Stimulated activated CD4-positive, alpha-beta T cell treated with anti-CD3 and anti-CD28 coated beads, Interleukin-15, amount 100 ng/mL, for 24 hours (primary cell): ENCODE results near the gene ANKRD55.
"Not testable (repeated sequence)": the region's sequence is repeated elsewhere in the genome, so short reads cannot be mapped to it uniquely, and the experiment has no call there.

Experiments
- DNase-seq: peaks from one replicate; pipeline ENCODE4 v3.0.0-alpha.2; 2020

Gene ANKRD55

DNA sequence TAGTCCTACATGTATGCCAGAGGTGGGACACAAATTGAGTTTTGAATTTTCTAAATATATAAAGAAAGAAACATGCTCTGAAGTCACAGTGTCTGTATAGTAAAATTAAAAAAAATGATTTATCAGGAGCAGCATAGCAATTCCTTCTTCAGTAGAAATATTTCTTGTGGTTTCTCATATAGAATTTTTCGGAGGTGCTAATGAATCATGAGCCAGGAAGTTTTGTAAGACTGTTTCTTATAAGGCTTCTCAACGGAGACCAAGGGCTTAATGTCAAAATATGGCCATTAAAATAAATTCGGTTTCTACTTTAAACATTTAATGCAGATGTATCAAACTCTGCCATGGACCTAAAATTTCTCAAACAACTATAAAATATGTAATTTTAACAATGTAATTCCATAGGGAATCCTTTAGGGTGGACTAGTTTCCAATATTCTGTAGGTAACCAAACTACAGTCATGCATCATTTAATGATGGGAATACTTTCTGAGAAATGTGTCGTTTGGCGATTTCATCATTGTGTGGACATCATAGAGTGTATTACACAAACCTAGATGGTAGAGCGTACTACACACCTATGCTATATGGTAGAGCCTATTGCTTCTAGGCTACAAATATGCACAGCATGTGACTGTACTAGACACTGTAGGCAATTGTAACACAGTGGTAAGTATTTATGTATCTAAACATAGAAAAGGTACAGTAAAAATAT is 66.3 kb downstream of the ANKRD55 start:
- DNase-seq = no peak

DNA sequence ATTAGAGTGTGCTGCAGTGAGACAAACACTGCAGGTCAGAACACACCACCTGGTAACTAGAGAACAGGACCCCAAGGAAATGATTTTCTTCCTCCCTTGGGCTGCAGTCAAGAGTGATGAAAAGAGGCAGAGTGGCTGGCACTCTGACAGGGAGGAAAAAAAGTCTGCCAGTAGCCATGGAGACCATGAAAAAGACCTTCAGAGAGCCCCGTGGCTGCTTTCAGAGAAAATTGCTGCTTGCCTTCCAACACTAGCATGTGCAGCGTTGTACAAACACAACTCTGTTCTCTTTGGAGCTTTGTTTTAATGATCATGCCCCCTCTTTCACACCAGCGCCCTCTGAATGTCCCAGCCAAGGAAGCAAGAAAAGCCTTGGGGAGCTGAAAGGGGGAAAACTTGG is 68.8 kb downstream of the ANKRD55 start:
- no peak for DNase-seq

DNA sequence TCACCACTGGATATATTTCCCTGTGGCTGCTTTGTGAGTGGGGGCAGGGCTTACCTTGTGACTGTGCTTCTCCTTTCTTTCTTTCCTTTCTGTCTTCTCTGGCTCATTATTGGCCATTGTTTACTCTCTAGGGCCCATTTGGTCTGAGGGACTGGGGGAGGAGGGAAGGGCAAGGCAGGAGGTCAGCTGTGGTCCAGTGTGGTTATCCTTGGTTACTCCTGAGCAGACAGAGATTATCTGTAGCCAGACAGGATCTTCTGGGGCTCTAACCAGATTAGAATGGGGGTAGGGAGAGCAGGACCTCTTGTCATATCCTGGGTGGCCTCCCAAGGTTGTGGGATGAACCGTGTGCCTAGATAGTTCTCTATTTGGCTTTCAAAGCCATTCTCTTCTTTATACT is 71.2 kb downstream of the ANKRD55 start:
- DNase-seq = no peak

DNA sequence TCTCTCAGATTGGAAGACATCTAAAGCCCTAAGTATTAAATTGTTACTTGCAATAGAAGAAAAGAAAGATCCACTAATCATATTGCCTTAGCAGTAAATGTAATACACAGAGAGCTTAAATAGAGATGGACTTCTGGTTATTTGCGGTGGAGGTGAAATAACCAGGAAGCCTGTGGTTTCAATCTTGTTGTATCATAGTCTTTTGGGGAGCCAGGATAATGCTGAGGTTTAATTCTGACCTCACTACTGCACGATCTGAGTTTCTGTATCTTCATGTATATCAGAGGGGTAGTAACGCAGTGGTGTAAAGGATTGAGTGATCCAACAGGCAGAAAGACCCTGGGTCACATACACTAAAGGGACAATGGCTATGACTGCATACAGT is 71.7 kb downstream of the ANKRD55 start:
- no peak for DNase-seq

DNA sequence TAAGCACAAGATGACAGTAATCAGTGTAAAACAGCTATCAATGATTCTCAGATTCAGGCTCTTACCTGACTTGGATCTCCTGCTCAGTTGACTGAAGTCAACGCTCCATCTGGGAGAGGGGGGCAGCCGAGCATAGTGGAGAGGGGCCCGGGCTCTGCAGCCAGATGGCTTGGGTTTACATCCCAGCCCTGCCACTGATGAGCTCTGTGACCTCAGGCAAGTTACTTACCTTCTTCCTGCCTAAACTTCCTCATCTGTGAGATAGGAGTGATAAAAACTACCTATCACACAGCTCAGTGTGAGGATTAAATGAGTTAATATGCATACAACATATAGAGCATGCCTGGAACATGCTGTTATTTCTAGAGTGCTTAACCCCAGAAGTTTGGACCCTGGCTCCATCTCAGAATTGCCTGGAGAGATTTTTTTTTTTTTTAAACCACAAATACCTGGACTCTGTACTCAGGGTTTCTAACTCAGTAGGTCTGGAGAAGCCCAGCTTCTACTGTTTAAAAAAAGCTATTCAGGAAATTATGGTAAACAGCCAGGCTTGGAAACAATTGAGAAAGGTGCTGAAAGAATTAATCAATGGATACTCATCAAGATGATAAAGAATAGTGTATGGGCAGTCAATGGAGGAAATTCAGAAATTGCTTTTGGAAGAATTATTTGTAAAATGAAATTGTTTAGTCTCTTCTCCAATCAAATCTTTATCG is 72.2 kb downstream of the ANKRD55 start:
- DNase-seq = no peak

DNA sequence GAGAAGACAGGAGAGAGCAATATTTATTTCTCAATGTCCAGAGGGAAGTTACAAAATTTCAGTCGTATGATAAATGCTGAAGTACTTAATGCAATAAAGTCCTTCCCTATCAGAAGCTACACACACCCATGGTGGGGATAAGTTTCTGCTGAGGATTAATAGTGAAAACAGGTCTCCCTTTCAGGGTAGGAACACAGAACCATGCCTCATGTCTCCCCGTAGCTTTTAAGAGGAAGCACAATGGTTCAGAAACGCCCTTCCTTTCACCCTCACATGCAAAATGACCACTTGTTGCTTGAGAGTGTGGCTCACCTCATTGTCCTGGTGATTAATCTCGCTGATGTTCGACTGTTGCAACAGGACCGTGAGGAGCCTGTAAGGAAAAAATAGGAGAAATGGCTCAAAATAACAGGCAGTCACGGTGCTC is 73.6 kb downstream of the ANKRD55 start:
- no peak for DNase-seq

DNA sequence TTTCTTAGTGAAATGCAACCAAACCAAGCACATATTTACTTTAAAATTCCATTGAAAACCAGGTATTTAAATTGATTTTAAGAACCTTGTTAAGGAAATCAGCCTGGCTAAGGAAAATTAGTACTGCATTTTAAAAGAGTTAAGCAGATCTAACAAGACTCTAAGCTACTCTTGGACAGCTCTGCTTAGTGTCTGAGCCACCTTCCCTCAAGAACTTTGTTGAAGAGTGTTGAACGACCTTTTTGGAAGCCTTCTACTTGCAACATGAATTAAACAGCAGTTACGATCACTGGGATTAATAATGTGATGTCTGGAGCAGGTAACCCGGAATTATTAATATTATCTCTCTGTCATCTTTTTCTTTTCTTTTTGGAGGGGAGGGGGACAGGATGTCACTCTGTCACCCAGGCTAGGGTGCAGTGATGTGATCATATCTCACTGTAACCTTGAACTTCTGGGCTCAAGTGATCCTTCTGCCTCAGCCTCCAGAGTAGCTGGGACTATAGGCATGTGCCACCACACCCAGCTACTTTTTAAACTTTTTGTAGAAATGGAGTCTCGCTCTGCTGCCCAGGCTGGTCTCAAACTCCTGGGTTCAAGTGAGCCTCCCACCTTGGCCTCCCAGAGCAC is 74.7 kb downstream of the ANKRD55 start:
- DNase-seq = no peak

DNA sequence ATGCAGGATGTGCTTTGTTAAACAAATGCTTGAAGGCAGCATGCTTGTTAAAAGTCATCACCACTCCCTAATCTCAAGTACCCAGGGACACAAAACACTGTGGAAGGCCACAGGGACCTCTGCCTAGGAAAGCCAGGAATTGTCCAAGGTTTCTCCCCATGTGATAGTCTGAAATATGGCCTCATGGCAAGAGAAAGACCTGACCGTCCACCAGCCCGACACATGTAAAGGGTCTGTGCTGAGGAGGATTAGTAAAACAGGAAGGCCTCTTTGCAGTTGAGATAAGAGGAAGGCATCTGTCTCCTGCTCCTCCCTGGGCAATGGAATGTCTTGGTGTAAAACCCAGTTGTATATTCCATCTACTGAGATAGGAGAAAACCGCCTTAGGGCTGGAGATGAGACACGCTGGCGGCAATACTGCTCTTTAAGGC is 75.9 kb downstream of the ANKRD55 start:
- DNase-seq = not testable (repeated sequence)

DNA sequence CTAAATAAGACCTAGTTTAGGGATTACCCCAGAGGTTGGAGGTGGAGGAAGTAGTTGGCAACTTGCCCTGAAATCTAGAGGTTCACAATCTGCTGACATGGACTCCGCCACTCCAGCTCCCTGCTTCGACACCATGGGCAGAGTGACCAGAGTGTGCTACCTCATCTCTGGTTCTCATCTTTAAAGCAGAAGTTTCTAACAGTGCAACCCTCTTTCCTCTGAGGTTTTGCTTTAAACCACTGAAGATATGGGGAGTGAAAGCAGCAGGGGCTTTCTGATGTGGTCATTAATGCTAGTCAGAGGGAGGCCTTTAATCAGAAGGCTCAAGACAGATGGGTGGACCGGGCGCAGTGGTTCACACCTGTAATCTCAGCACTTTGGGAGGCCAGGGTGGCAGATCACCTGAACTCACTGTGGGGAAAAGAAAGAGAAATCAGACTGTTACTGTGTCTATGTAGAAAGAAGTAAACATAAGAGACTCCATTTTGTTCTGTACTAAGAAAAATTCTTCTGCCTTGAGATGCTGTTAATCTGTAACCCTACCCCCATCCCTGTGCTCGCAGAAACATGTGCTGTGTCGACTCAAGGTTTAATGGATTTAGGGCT is 76.4 kb downstream of the ANKRD55 start:
- DNase-seq = peak; percentile 29

DNA sequence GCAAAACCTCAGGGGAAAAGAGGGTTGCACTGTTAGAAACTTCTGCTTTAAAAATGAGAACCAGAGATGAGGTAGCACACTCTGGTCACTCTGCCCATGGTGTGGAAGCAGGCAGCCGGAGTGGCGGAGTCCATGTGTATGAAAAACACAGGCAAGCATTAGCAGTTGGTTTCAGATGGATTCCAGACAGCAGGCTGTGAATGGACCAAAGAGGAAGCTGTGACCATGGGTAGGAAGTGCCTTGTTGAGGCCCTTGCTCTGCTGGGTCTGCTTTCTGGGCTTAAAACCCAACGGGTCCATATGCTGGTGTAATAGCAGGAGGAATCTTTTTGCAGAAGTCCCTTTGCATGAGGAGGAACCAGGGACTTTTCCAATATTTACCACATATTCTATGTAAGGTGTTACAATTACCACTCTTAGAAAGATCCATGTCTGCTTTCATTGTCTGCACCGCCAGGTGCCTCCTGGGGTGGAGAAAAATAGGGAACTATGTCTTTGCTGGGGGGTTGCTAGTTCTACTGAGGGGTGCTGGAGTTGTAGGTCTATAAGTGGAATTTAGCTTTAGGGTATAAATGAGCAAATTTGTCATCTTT is 77.0 kb downstream of the ANKRD55 start:
- no peak for DNase-seq

DNA sequence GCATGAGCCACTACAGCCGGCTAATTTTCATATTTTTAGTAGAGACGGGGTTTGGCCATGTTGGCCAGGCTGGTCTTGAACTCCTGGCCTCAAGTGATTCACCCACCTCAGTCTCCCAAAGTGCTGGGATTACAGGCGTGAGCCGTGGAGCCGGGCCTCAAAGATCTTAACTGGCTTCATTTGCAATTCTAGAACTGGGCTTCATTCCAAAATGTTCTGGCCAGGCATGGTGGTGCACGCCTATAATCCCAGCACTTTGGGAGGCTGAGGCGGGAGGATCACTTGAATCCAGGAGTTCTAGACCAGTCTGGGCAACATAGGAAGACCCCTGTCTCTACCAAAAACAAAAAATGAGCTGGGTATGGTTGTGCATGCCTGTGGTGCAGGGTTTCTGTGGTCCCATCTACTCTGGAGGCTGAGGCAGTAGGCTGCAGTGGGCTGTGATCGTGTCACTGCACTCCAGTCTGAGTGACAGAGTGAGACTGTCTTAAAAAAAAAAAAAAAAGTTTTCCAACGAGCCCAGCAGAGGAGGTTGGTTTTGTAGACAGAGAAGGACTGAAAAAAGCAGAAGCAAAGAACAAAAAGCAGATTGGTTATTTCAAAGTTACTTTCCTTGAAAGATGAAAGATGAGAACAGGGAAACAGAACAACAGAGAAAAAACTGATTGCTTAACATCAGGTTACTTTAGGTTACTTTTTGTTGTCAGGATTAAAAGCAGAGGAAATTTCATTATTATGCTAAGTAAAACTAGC is 78.2 kb downstream of the ANKRD55 start:
- DNase-seq = no peak

DNA sequence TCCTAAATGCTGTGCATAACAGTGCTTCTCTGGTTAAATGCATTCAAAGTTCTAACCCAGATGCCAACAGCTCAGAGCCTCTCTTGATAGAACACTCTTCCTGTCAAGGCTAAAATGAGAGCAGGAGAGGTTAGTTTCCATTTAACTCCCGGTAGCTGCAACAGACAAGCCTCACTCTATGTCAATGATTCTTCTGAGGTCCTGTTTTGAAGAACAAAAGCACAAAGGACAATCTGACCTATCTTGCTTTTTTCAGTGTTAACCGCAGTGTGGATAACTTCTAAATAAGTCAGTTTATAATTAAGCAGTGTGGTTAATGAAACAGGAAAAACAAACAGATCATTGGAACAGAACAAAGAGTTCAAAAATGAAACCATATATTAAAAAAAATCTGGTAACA is 80.7 kb downstream of the ANKRD55 start:
- no peak for DNase-seq

DNA sequence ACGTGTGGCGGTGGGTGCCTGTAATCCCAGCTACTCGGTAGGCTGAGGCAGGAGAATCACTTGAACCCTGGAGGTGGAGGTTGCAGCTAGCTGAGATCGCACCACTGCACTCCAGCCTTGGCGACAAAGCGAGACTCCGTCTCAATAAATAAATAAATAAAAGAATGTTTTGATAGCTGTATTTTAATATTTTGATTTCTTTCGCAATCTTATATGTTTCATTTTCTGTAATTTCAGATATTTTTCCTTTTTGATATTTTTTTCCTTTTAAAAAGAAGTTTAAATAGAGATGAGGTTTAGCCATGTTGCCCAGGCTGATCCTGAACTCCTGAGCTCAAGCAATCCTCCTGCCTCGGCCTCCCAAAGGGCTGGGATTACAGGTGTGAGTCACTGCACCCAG is 82.4 kb downstream of the ANKRD55 start:
- not testable (repeated sequence) for DNase-seq

DNA sequence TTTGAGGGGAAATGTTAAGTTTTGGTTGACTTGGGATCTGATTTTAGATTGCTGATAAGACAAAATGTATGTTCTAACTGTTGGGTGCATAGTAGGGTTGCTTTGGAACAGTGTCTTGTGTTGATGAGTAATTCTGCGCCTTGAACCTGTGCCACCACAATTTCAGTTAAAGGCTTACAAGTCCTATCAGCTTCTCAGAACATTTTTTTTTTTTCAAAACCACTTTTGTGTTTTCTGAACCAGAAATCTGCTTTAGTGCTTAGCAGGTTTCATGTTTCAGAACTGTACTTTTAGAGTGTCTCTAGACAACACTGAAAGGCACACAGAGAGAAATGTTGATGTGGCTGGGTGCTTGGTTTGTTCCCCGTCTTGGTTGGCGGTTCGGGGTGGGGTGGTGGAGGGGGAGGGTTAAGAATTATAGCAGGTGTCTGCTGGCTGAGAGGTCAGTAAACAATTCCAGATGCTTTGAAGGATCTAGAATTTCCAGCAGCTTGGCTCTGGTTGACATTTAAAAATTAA is 84.6 kb downstream of the ANKRD55 start:
- peak; percentile 68 for DNase-seq

DNA sequence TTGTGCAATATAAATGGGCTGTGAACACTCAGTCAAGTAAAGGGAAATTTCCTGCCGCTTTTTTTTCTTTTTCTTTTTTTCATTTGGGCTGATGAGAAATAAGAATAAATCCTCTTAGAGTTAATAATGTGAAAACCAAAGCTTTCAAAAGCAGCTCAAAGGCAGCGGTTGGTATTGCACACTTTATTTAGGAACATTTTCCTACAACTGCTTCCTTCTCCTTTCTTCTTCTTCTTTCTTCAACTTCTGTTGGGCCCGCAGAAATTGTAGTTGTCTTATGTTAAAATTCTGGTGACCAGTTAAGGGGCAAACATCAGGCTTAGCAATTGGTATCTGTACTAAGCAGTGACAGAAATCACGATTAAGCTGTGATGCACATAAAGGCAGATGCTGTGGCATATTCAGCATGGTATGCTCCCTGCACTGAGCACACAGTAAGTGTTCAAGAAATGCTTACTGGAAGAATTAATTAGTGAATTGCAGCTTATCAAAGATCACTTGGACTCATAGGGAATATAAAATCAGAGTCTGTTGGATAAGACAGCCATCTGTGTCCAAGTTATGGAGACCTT is 85.4 kb downstream of the ANKRD55 start:
- no peak for DNase-seq

DNA sequence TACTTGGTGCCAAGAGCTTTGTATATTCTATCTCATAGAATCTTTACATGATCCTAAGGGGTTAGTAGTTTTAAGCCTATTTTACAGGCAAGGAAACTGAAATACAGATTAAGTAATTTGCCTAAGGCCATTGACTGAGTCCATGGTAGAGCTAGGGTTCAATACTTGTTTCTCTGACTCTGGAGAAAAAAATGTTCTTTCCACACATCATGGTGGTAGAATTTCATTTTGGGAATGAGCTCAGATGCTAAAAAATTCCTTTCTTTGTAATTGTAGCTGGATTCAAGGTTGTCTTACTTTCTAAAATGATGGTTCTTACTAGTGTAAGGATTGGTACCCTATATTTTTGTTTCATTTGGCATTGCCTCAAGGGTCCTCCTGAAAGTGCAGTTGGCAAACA is 86.0 kb downstream of the ANKRD55 start:
- DNase-seq = no peak

DNA sequence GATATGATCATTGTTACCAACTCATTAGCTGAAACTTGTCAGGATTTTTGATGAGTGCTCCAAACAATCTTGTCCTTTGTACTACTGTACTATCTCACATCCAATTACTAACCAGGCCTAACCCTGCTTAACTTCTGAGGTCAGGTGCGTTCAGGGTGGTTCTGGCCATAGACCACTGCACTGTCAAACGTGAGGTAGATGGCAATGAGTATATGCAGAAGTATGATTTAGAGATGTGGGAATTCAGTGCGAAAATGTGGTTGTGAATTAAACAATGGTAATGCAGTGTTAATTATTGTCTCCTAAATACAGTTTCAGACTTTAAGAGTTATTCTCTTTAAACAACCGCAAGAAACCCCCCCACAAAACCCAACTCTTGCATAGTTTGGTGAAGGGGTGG is 86.5 kb downstream of the ANKRD55 start:
- DNase-seq = no peak

DNA sequence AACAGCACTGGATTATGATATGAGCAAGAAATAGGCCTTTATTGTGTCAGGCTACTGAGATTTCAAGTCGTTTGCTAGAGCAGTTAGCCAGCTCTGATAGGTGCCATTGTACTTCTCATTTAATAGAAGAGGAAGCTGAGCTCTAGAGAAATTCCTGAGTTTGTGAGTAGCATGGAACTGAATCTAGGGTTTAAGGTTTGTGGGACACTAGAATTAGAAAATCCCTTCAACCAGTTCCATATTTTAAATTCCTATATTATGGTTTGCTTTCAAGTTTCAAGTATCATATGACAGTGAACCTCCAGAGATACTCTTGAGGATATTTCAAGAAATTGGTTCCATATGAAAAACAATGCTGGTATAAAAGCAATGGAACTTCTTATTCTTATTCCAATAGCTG is 87.6 kb downstream of the ANKRD55 start:
- no peak for DNase-seq

DNA sequence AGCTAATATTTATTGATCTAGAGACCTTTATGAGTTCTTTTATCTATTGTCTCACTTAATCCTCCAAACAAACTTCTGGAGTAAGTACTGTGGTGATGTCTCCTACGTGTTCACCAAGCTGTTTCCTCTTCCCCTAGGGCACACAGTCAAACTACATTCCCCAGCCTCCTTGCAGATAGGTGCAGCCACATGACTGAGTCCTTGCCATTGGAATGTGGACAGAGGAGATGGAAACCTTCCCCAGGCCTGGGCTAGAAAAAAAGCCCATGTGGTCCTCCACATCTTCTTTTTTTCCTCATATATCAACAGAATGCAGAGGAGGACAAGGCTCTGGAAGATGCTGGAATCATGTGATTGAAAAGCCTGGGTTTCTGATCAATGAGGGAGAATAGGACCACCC is 88.0 kb downstream of the ANKRD55 start:
- no peak for DNase-seq

DNA sequence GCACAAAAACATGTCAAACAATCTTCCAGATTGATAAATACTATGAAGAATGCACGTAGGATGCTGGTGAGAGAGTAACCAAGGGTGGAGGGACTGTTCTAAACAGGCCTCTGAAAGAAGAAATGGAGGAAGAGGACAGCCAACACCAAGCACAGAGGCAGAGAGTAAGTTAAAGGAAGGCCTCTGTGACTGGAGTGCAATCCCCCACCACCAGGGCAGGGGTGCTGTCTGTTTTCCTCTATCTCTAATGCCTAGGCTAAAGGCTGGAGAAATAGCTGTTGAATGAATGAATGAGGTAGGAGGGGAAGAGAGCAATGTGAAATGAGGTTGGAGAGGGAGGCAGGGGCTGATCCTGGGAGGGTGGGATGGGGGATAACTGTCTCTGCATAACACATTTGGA is 88.9 kb downstream of the ANKRD55 start:
- no peak for DNase-seq

DNA sequence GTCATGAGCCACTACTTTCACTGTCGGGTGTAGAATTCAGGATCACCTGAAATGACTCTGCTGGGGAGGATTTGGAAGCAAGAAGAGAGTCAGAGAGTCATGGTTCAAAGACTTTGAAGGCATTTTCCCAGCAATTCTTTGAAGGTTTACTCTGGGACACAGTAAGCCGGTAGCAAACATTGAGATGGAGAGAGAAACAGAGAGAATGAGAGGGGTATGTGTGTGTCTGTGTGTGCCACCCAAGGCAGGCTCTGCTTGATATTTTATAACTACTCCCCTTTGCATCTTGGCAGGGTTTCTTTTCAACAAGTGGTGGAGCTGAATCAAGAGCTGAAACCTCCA is 89.8 kb downstream of the ANKRD55 start:
- no peak for DNase-seq
